Activated naive CD4-positive, alpha-beta T cell treated with anti-CD3 and anti-CD28 coated beads, Interleukin-2, amount 50 U/mL, for 16 hours (primary cell): Measurements from ENCODE around the gene SEC31A.
"Not testable (repeated sequence)": the region's sequence is repeated elsewhere in the genome, so short reads cannot be mapped to it uniquely, and the experiment has no call there.

Experiments used
- DNase-seq: peaks from one replicate; pipeline ENCODE4 v3.0.0-alpha.2; 2020

SEC31A gene

GRCh38 chr4:82890901-82891706 is at the start of gene SEC31A:
TSS of gene SEC31A (minus strand) at chr4:82891153. CDS start at chr4:82881936, 9,217 bp downstream.
- DNase-seq: peak; percentile 97

GRCh38 chr4:82939414-82939813 is 48.5 kb upstream of the SEC31A start:
- DNase-seq: no peak

- no peak for DNase-seq
Measured at GRCh38 chr4:82934441-82934840, 43.5 kb upstream of the SEC31A start.

- DNase-seq: no peak
Measured at GRCh38 chr4:82930848-82931755, 40.1 kb upstream of the SEC31A start.

- no peak for DNase-seq
Measured at GRCh38 chr4:82921795-82922194, 30.8 kb upstream of the SEC31A start.

GRCh38 chr4:82919386-82919785 is 28.4 kb upstream of the SEC31A start:
- DNase-seq: no peak

GRCh38 chr4:82918091-82918490 is 27.1 kb upstream of the SEC31A start:
- DNase-seq: no peak

GRCh38 chr4:82913968-82914367 is 23.0 kb upstream of the SEC31A start:
- not testable (repeated sequence) for DNase-seq

GRCh38 chr4:82913305-82913704 is 22.4 kb upstream of the SEC31A start:
- no peak for DNase-seq

- DNase-seq: no peak
Measured at GRCh38 chr4:82909326-82909725, 18.4 kb upstream of the SEC31A start.

- DNase-seq: no peak
Measured at GRCh38 chr4:82906469-82906868, 15.5 kb upstream of the SEC31A start.

GRCh38 chr4:82905205-82905604 is 14.3 kb upstream of the SEC31A start:
- peak; percentile 24 for DNase-seq

GRCh38 chr4:82903737-82904136 is 12.8 kb upstream of the SEC31A start:
- no peak for DNase-seq

- DNase-seq: no peak
Measured at GRCh38 chr4:82901183-82901718, 10.3 kb upstream of the SEC31A start.

- peak; percentile 98 for DNase-seq
Measured at GRCh38 chr4:82900411-82901182, 9.6 kb upstream of the SEC31A start, which contains the start of gene THAP9. TSS of gene THAP9 (plus strand) at chr4:82900735. CDS start at chr4:82900803, 68 bp downstream.

GRCh38 chr4:82900066-82900410 is 9.1 kb upstream of the SEC31A start:
- DNase-seq: no peak

GRCh38 chr4:82899374-82900065 is 8.6 kb upstream of the SEC31A start:
- DNase-seq: no peak

- DNase-seq: no peak
Measured at GRCh38 chr4:82898322-82899243, 7.6 kb upstream of the SEC31A start.

- DNase-seq: no peak
Measured at GRCh38 chr4:82896755-82897154, 5.8 kb upstream of the SEC31A start.

GRCh38 chr4:82893942-82894341 is 3.0 kb upstream of the SEC31A start:
- no peak for DNase-seq

- no peak for DNase-seq
Measured at GRCh38 chr4:82892467-82892802, 1.5 kb upstream of the SEC31A start.
